Neural progenitor cell (in vitro differentiated cells): ENCODE data around the gene TIAM1. TPM values are rescaled to one million over a fixed set of nuclear protein-coding genes. Genes with fewer than 3 reads are reported as not detected.

Source experiments
- DNase-seq: peaks from one replicate; pipeline ENCODE4 v3.0.0-alpha.2; 2016; ENCODE audit warnings: low spot score
- H2AFZ ChIP-seq: fragments of 200-600 bp; sonication (generic); replicated peaks from 2 replicates; pipeline ENCODE4 v1.6.1; 2016; ENCODE audit warnings: antibody characterized with exemption
- H3F3A ChIP-seq: fragments of 200-600 bp; sonication (generic); 2 replicates; pipeline ENCODE4 v1.6.1; 2016; ENCODE audit warnings: antibody characterized with exemption, low read depth
- H3K27ac ChIP-seq: fragments of 200-600 bp; sonication (generic); 2 replicates; pipeline ENCODE4 v1.5.1; 2016; ENCODE audit warnings: mild to moderate bottlenecking
- H3K27me3 ChIP-seq: fragments of 200-600 bp; sonication (generic); 2 replicates; pipeline ENCODE4 v1.6.1; 2016; ENCODE audit warnings: mild to moderate bottlenecking, moderate library complexity
- H3K36me3 ChIP-seq: fragments of 200-600 bp; sonication (generic); 2 replicates; pipeline ENCODE4 v1.5.1; 2016
- H3K4me1 ChIP-seq: fragments of 200-600 bp; sonication (generic); 2 replicates; pipeline ENCODE4 v1.6.1; 2016; ENCODE audit warnings: mixed run types
- H3K4me2 ChIP-seq: fragments of 200-600 bp; sonication (generic); 2 replicates; pipeline ENCODE4 v1.6.1; 2016
- H3K4me3 ChIP-seq: fragments of 200-600 bp; sonication (generic); 2 replicates; pipeline ENCODE4 v1.5.1; 2016
- H3K79me2 ChIP-seq: fragments of 200-600 bp; sonication (generic); 2 replicates; pipeline ENCODE4 v1.6.1; 2016; ENCODE audit warnings: low read depth
- H3K9ac ChIP-seq: fragments of 200-600 bp; sonication (generic); 2 replicates; pipeline ENCODE4 v1.6.1; 2016
- H3K9me3 ChIP-seq: fragments of 200-600 bp; sonication (generic); 2 replicates; pipeline ENCODE4 v1.5.1; 2016; ENCODE audit warnings: low read depth
- H4K20me1 ChIP-seq: fragments of 200-600 bp; sonication (generic); 2 replicates; pipeline ENCODE4 v1.6.1; 2016; ENCODE audit warnings: low read depth
- H3K27ac Mint-ChIP-seq: 3 replicates; pipeline ENCODE4 v1.8.0; 2021; ENCODE audit warnings: mixed read lengths
- H3K27me3 Mint-ChIP-seq: 2 replicates; pipeline ENCODE4 v1.8.0; 2022; ENCODE audit warnings: low read depth, mild to moderate bottlenecking, inconsistent platforms, moderate library complexity, mixed read lengths; ENCODE audit not compliant: insufficient read depth
- H3K36me3 Mint-ChIP-seq: 3 replicates; pipeline ENCODE4 v1.8.0; 2021; ENCODE audit warnings: mixed read lengths
- H3K4me1 Mint-ChIP-seq: 3 replicates; pipeline ENCODE4 v1.8.0; 2021; ENCODE audit warnings: mixed read lengths
- H3K4me3 Mint-ChIP-seq: 3 replicates; pipeline ENCODE4 v1.8.0; 2021; ENCODE audit warnings: mild to moderate bottlenecking, moderate library complexity, mixed read lengths
- H3K9me3 Mint-ChIP-seq: 3 replicates; pipeline ENCODE4 v1.8.0; 2020; ENCODE audit warnings: mixed read lengths
- CTCF ChIP-seq: fragments of 200-600 bp; sonication (generic); IDR thresholded peaks from 2 replicates; pipeline ENCODE4 v1.5.1; 2017; ENCODE audit warnings: antibody characterized with exemption, mild to moderate bottlenecking
- EZH2 ChIP-seq: fragments of 200-600 bp; sonication (generic); IDR thresholded peaks from 2 replicates; pipeline ENCODE4 v1.6.1; 2017; ENCODE audit warnings: antibody characterized with exemption, mild to moderate bottlenecking, moderate library complexity
- EZH2phosphoT487 ChIP-seq: fragments of 200-600 bp; sonication (generic); IDR thresholded peaks from 2 replicates; pipeline ENCODE4 v1.6.1; 2017; ENCODE audit warnings: antibody characterized with exemption
- total RNA-seq: library from RNA; depleted of rRNA; stranded (reverse); fragments of >200 nt; gene quantifications from 2 replicates; pipeline ENCODE4 v1.2.3, GENCODE V29; 2015; ENCODE audit warnings: low replicate concordance

Gene TIAM1
- total RNA-seq, 1 donor from 2014 or later, result 27.2 TPM

- Histone ChIP-seq H3K27ac (no peak overlapping the region), H3K4me3 (no peak overlapping the region), H2AFZ (no peak overlapping the region), H3K4me1 (peaks cover 32% of the 10 kb centered on the region), H3K4me2 (peak overlapping the region; percentile 54), H4K20me1 (peaks cover 24% of the 10 kb centered on the region), H3K9ac (no peak overlapping the region), H3K79me2 (no peaks in the 10 kb centered on the region), H3F3A (peaks cover 21% of the 10 kb centered on the region), H3K36me3 (no peaks in the 10 kb centered on the region), H3K27me3 (no peaks in the 10 kb centered on the region), H3K9me3 (no peaks in the 10 kb centered on the region)
- Mint-ChIP-seq H3K36me3 (peaks cover 25% of the 10 kb centered on the region), H3K27me3 (peaks cover 11% of the 10 kb centered on the region), H3K9me3 (peaks cover under 1% of the 10 kb centered on the region), H3K4me3 (no peak overlapping the region), H3K27ac (no peak overlapping the region), H3K4me1 (peaks cover 22% of the 10 kb centered on the region)
- DNase-seq, result no peak
- TF ChIP-seq EZH2 (no peak), CTCF (no peak), EZH2phosphoT487 (no peak)
Measured at GRCh38 chr21:31251686-31252085, 92.4 kb downstream of the TIAM1 start.

- Mint-ChIP-seq H3K4me3 (no peak overlapping the region), H3K4me1 (peaks cover 14% of the 10 kb centered on the region), H3K9me3 (peaks cover 23% of the 10 kb centered on the region), H3K36me3 (peaks cover 52% of the 10 kb centered on the region), H3K27ac (no peak overlapping the region), H3K27me3 (peaks cover 3% of the 10 kb centered on the region)
- Histone ChIP-seq H3K27ac (no peak overlapping the region), H3F3A (peaks cover 16% of the 10 kb centered on the region), H3K4me1 (peaks cover 17% of the 10 kb centered on the region), H3K9me3 (peaks cover 3% of the 10 kb centered on the region), H3K4me3 (no peak overlapping the region), H3K9ac (no peak overlapping the region), H3K79me2 (no peaks in the 10 kb centered on the region), H3K36me3 (peaks cover 15% of the 10 kb centered on the region), H4K20me1 (peaks cover 17% of the 10 kb centered on the region), H3K27me3 (no peaks in the 10 kb centered on the region), H2AFZ (no peak overlapping the region), H3K4me2 (no peak overlapping the region)
- TF ChIP-seq EZH2 (no peak), EZH2phosphoT487 (no peak), CTCF (no peak)
- DNase-seq, result no peak
Measured at GRCh38 chr21:31248598-31248997, 95.5 kb downstream of the TIAM1 start.

- peaks cover 50% of the 10 kb centered on the region for H3K9me3 Mint-ChIP-seq
- TF ChIP-seq EZH2phosphoT487, result no peak
- no peak for TF ChIP-seq CTCF
- TF ChIP-seq EZH2, result no peak
- H3F3A ChIP-seq, result no peaks in the 10 kb centered on the region
- peaks cover 19% of the 10 kb centered on the region for H3K9me3 ChIP-seq
- H3K27me3 Mint-ChIP-seq, result peaks cover under 1% of the 10 kb centered on the region
- H3K79me2 ChIP-seq, result no peaks in the 10 kb centered on the region
- no peak for DNase-seq
- H3K36me3 ChIP-seq, result peaks cover 26% of the 10 kb centered on the region
- no peak overlapping the region for H2AFZ ChIP-seq
- H3K27ac ChIP-seq, result no peak overlapping the region
- H3K4me3 ChIP-seq, result no peak overlapping the region
- H3K4me1 ChIP-seq, result no peaks in the 10 kb centered on the region
- H3K4me1 Mint-ChIP-seq, result no peaks in the 10 kb centered on the region
- H3K27me3 ChIP-seq, result no peaks in the 10 kb centered on the region
- peaks cover 71% of the 10 kb centered on the region for H3K36me3 Mint-ChIP-seq
- H3K27ac Mint-ChIP-seq, result no peak overlapping the region
- no peak overlapping the region for H3K4me3 Mint-ChIP-seq
- no peak overlapping the region for H3K9ac ChIP-seq
- no peak overlapping the region for H3K4me2 ChIP-seq
- no peaks in the 10 kb centered on the region for H4K20me1 ChIP-seq
Measured at GRCh38 chr21:31243611-31244010, 100.5 kb downstream of the TIAM1 start.
